Mucosa of descending colon (tissue), 3 donors: ENCODE measurements around the gene ANKH. TPM values are rescaled to one million over a fixed set of nuclear protein-coding genes. Genes with fewer than 3 reads are reported as not detected.

Experiments used
- ATAC-seq: fragments of 200-7000 bp; cut with Tn5 transposase; one replicate; pipeline ENCODE4 v1.9.1; 2020; ENCODE audit warnings: mild to moderate bottlenecking, moderate library complexity
- DNase-seq, 3 donors: peaks; one replicate each; pipeline ENCODE4 v3.0.0-alpha.2; 2020
- H3K36me3 ChIP-seq: fragments of 200-600 bp; one replicate; pipeline ENCODE4 v1.8.0; 2021; ENCODE audit warnings: low read depth, mild to moderate bottlenecking
- H3K4me1 ChIP-seq: fragments of 200-600 bp; one replicate; pipeline ENCODE4 v1.8.0; 2021; ENCODE audit warnings: low read depth, mild to moderate bottlenecking
- H3K4me3 ChIP-seq: fragments of 200-600 bp; one replicate; pipeline ENCODE4 v1.8.0; 2021; ENCODE audit warnings: mild to moderate bottlenecking
- H3K9me3 ChIP-seq: fragments of 200-600 bp; one replicate; pipeline ENCODE4 v1.8.0; 2021; ENCODE audit warnings: mild to moderate bottlenecking
- CTCF ChIP-seq: fragments of 200-600 bp; IDR thresholded peaks from one replicate; pipeline ENCODE4 v1.8.0; 2022; ENCODE audit warnings: antibody characterized with exemption, mild to moderate bottlenecking
- intact Hi-C, 2 donors: fragments of 100-400 bp; cut with DNase I in 1 of 2; cut with micrococcal nuclease in 1 of 2; formaldehyde crosslinking; loops; one replicate each; pipeline versions ENCODE4 v1.11.0 to v1.11.1; 2022; cut with DNase I, micrococcal nuclease
- total RNA-seq, 3 donors: library from RNA; stranded (reverse); fragmentation: NEBNext Ultra II Directional in 2 of 3; extraction: Animal tissue kit (Norgen Biotek cat#: 25700) in 2 of 3; gene quantifications; one replicate each; pipeline versions ENCODE4 v1.2.1 to v1.2.4, GENCODE V29; 2021 to 2023
- donor health status: DM: no; HTN: no; CAD: no; lungs with moderate emphysema.
- donor health status: DM: no; HTN: no; CAD: no.
- donor health status: DM: no; HTN: yes; CAD: no.

ANKH gene
- total RNA-seq, 3 donors from 2014 or later: 85.4 to 177 (median 105) TPM

DNA sequence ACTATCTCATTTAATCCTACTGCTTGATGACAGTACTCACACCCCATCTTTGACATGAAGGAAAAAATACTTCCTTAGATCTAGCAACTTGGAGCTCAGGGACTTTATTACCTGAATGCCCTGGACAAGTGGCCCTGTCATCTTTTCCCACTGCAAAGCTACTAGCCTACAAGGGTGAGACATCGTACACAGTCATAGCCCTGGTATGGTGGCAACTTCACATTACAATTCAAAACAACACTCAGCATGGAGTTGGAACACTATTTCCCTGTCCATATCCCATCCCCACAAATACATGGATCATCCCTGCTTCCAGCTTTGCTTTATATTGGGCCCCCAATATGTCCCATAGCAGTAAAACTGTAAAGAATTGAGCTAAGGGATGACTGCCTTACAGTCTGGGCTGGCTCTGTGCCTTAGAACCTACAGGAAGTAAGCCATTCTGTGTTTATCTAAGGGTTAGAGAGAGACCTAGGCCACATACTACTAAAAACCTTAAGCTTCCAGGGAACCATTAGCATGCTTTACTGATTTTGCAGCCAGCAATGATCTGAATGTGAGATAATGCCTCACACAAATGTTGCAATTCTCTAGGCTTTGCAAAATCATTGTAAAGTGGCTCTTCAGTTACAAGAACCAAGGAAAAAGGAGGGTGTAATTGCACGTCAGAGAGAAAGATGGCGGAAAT is 151.2 kb downstream of the ANKH start:
- DNase-seq (no peak), ATAC-seq (no peak)
- no peaks in the 10 kb centered on the region for H3K9me3 ChIP-seq
- no peak overlapping the region for H3K4me3 ChIP-seq
- intact Hi-C loops: no loop called here
- H3K4me1 ChIP-seq: no peaks in the 10 kb centered on the region
- no peak for TF ChIP-seq CTCF
- no peaks in the 10 kb centered on the region for H3K36me3 ChIP-seq

DNA sequence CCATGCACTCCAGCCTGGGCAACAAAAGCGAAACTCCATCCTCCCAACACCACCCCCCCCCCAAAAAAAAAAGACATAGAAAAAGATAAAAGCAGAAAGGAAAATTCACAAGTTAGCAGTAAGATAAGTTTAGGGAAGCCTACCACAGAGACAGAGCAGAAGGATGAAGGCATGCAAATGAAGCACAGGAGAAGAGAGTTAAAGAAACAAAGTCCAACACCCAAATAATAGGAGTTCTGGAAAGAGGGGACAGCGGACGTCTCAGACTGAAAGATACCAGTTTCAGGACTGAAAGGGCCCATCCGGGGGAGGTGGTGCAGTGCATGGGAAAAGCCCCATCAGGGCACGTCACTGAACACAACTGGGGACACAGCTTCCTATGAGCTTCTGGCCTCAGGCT is 152.8 kb downstream of the ANKH start:
- no peaks in the 10 kb centered on the region for H3K9me3 ChIP-seq
- no peak overlapping the region for H3K4me3 ChIP-seq
- TF ChIP-seq CTCF: no peak
- intact Hi-C loops: no loop called here
- no peaks in the 10 kb centered on the region for H3K36me3 ChIP-seq
- H3K4me1 ChIP-seq: no peaks in the 10 kb centered on the region
- DNase-seq: no peak
- ATAC-seq: no peak

GRCh38 chr5:14716755-14717752 is 154.5 kb downstream of the ANKH start:
- no peaks in the 10 kb centered on the region for H3K4me1 ChIP-seq
- DNase-seq (no peak), ATAC-seq (peak; percentile 40)
- no peaks in the 10 kb centered on the region for H3K9me3 ChIP-seq
- no peaks in the 10 kb centered on the region for H3K36me3 ChIP-seq
- intact Hi-C loops: no loop called here
- no peak overlapping the region for H3K4me3 ChIP-seq
- TF ChIP-seq CTCF: no peak

- no peak overlapping the region for H3K4me3 ChIP-seq
- H3K9me3 ChIP-seq: no peaks in the 10 kb centered on the region
- H3K4me1 ChIP-seq: no peaks in the 10 kb centered on the region
- peaks cover 3% of the 10 kb centered on the region for H3K36me3 ChIP-seq
- intact Hi-C loops: no loop called here
- DNase-seq: no peak
- TF ChIP-seq CTCF: no peak
- ATAC-seq: no peak
Measured at GRCh38 chr5:14715481-14715880, 156.1 kb downstream of the ANKH start.

DNA sequence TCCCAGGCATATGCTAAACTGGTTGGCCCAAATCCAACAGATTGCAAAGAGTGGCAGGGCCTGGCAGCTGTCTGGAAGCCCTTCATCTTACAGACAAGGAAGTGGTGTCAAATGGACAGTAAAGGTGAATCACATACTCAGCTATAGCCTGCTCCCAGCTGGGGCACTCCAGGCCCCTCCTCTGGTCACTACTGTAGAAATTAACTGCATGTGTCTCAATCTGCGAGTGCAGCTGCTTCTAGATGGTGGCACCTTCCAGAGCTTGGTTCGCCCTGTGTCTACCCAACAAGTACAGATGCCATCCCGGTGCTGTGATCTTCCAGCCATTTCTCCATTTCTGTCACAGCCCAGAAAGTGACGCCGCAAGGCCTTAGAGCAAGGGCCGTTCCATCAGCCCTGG is 156.9 kb downstream of the ANKH start:
- intact Hi-C loops: no loop called here
- Histone ChIP-seq H3K36me3 (peaks cover 3% of the 10 kb centered on the region), H3K4me1 (no peaks in the 10 kb centered on the region), H3K9me3 (no peaks in the 10 kb centered on the region), H3K4me3 (no peak overlapping the region)
- DNase-seq: no peak
- TF ChIP-seq CTCF: no peak
- peak; percentile 58 for ATAC-seq
